Measurements from ENCODE around the gene CCDC40. TPM values are rescaled to one million over a fixed set of nuclear protein-coding genes. Genes with fewer than 3 reads are reported as not detected.

Gene CCDC40
- total RNA-seq, 1 experiment from 2014 or later, result 9.9 TPM

DNA sequence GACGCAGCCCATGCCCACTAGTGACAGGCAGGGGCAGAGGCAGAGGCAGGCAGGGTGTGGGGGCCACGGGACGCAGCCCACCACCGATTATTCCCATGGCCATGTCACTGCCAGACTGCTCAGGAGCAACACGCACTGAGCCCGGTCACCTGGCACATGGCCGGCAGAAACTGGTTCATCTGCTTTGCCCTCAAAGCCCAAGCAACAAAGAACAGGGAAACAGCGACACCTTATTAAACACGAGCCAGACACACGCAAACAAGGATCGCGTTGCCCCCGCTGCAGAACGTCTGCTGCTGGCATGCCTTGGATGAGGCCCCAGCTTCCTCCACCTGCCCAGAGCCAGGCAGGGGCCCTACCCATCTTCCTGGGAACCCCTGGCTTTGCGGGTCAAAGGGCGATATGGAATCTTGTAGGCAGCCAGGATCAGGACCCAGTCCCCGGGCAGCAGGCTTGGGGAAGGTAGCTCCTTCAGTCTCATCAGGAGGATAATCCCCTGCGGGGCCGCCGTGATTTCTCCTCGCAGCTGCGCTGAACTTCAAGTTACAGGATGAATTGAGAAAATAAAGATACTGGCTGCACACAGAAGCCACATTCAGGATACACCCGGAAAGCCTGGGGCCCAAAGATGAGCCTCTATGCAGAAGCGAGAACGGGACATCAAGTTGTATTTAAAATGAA, 5.6 kb upstream of the CCDC40 start:
- H3K36me3 Mint-ChIP-seq (ENCODE audit: insufficient read depth, unreplicated experiment), result peaks cover 30% of the 10 kb centered on the region
- no peak overlapping the region for H3K27ac Mint-ChIP-seq (ENCODE audit: unreplicated experiment)
- H3K9me3 Mint-ChIP-seq (ENCODE audit: low read depth, unreplicated experiment), result no peaks in the 10 kb centered on the region
- peak; percentile 80 for DNase-seq
- TF ChIP-seq, protein P1, sequence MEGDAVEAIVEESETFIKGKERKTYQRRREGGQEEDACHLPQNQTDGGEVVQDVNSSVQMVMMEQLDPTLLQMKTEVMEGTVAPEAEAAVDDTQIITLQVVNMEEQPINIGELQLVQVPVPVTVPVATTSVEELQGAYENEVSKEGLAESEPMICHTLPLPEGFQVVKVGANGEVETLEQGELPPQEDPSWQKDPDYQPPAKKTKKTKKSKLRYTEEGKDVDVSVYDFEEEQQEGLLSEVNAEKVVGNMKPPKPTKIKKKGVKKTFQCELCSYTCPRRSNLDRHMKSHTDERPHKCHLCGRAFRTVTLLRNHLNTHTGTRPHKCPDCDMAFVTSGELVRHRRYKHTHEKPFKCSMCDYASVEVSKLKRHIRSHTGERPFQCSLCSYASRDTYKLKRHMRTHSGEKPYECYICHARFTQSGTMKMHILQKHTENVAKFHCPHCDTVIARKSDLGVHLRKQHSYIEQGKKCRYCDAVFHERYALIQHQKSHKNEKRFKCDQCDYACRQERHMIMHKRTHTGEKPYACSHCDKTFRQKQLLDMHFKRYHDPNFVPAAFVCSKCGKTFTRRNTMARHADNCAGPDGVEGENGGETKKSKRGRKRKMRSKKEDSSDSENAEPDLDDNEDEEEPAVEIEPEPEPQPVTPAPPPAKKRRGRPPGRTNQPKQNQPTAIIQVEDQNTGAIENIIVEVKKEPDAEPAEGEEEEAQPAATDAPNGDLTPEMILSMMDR (IDR thresholded peaks at IDR 0.05; ENCODE audit: unreplicated experiment), result no peak
- intact Hi-C loops (cut with micrococcal nuclease; ENCODE audit: unreplicated experiment), result no loop called here
- no TSS peak for BruUV-seq (replicated peaks)
- H3K4me3 Mint-ChIP-seq (ENCODE audit: low read depth, unreplicated experiment), result no peak overlapping the region
- H3K27me3 Mint-ChIP-seq (ENCODE audit: unreplicated experiment), result no peaks in the 10 kb centered on the region
- peaks cover 48% of the 10 kb centered on the region for H3K4me1 Mint-ChIP-seq (ENCODE audit: low read depth, unreplicated experiment)
- CTCF ChIA-PET, result interaction anchor here (1.5 kb wide), 1 partner anchor 23 kb away, joined by 11 read pairs; no protein-coding TSS in a partner anchor

DNA sequence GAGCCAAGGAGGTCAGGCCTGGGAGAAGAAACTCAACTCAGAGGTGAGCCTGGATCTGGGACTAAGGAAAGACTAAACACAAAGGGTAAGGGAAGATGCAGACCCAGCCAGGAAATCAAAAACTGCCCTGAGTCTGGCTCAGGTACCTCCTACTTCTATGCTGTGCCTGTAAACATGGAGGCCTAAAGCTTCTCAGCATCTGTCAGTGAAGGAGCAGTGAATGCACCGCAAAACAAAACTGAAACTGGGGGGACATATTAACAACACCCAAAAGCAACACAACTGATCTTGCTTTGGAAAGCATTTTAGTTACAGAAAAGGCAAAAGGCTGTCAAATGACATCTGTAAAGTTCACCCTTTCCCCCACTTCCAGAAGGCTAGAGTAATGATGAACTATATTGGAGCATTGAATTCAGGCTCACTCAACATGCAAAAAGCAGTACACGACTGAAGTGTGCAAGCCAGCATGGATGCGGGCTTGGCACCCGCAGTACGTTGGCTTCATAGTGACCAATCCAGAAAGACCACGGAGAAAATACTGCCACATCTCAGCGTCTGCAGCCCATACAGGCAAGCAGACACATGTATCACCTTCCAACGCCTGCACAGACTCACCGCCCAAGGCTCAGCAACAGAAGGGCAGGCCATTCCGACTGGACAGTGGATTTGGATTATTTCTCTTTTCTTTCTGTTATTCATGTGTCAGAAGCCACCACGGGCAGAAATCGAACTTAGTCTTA, 4.6 kb upstream of the CCDC40 start:
- no peaks in the 10 kb centered on the region for H3K9me3 Mint-ChIP-seq (ENCODE audit: low read depth, unreplicated experiment)
- no peaks in the 10 kb centered on the region for H3K27me3 Mint-ChIP-seq (ENCODE audit: unreplicated experiment)
- DNase-seq, result no peak
- no peak overlapping the region for H3K27ac Mint-ChIP-seq (ENCODE audit: unreplicated experiment)
- no peak overlapping the region for H3K4me3 Mint-ChIP-seq (ENCODE audit: low read depth, unreplicated experiment)
- CTCF ChIA-PET, result interaction anchor here (1.5 kb wide), 1 partner anchor 24 kb away, joined by 11 read pairs; no protein-coding TSS in a partner anchor
- intact Hi-C loops (cut with micrococcal nuclease; ENCODE audit: unreplicated experiment), result no loop called here
- BruUV-seq (replicated peaks), result no TSS peak
- peaks cover 39% of the 10 kb centered on the region for H3K36me3 Mint-ChIP-seq (ENCODE audit: insufficient read depth, unreplicated experiment)
- peaks cover 48% of the 10 kb centered on the region for H3K4me1 Mint-ChIP-seq (ENCODE audit: low read depth, unreplicated experiment)
- TF ChIP-seq, protein P1 (IDR thresholded peaks at IDR 0.05; ENCODE audit: unreplicated experiment), result no peak

DNA sequence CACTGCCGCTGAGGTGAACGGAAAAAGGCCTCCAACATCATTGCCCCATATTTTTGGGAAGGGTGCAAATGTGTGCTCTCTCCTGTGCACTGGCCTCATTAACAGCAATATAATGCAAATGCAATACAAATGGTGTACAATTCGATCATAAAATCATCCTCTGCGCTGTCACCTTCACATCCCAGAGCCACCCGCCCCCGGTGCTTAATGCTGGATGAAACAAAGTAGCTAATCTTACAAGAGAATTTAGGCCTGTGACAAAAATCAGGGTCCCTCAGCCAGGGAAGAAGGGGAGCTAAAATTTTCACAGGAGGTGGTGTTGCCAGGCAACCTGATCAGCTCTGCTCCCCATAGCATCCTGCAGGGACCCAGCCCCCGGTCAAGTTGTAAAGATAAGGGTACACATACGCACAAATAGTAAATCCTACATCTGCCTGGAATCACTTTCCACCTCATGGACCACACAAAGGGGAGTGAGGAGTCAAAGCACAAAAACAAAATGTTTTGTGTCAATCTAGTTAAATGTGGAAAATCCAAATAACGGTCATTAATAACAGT, 3.7 kb upstream of the CCDC40 start:
- no peak overlapping the region for H3K4me3 Mint-ChIP-seq (ENCODE audit: low read depth, unreplicated experiment)
- DNase-seq, result no peak
- BruUV-seq (replicated peaks), result no TSS peak
- H3K27me3 Mint-ChIP-seq (ENCODE audit: unreplicated experiment), result no peaks in the 10 kb centered on the region
- intact Hi-C loops (cut with micrococcal nuclease; ENCODE audit: unreplicated experiment), result no loop called here
- TF ChIP-seq, protein P1 (IDR thresholded peaks at IDR 0.05; ENCODE audit: unreplicated experiment), result no peak
- no peak overlapping the region for H3K27ac Mint-ChIP-seq (ENCODE audit: unreplicated experiment)
- H3K4me1 Mint-ChIP-seq (ENCODE audit: low read depth, unreplicated experiment), result peaks cover 48% of the 10 kb centered on the region
- H3K9me3 Mint-ChIP-seq (ENCODE audit: low read depth, unreplicated experiment), result no peaks in the 10 kb centered on the region
- CTCF ChIA-PET, result no interaction called here
- H3K36me3 Mint-ChIP-seq (ENCODE audit: insufficient read depth, unreplicated experiment), result peaks cover 44% of the 10 kb centered on the region

DNA sequence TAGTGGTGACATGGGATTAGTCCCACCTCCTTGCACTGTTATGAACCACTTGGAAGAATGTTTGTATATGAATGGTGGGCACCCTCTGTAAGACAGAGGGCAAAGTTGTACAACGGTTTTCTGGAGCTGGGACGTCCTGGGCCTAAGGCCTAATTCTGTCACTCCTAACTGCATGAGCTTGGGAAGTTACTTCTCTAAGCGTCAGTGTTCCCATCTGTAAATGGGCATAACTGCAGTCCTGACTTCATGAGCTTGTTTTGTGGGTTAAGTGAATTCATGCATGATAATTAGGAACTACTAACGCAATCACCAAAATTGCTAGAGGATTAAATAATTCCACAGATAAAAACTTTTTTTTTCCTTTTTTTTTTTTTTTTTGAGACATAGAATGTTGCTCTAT, 2.6 kb upstream of the CCDC40 start:
- no peak for DNase-seq
- H3K4me1 Mint-ChIP-seq (ENCODE audit: low read depth, unreplicated experiment), result peaks cover 45% of the 10 kb centered on the region
- no peak overlapping the region for H3K27ac Mint-ChIP-seq (ENCODE audit: unreplicated experiment)
- intact Hi-C loops (cut with micrococcal nuclease; ENCODE audit: unreplicated experiment), result no loop called here
- CTCF ChIA-PET, result interaction anchor here (0.7 to 1.8 kb wide), 2 partner anchors 25 to 38 kb away, joined by 3 to 5 read pairs; no protein-coding TSS in a partner anchor
- no TSS peak for BruUV-seq (replicated peaks)
- TF ChIP-seq, protein P1 (IDR thresholded peaks at IDR 0.05; ENCODE audit: unreplicated experiment), result no peak
- H3K27me3 Mint-ChIP-seq (ENCODE audit: unreplicated experiment), result no peaks in the 10 kb centered on the region
- peak overlapping the region; percentile 81 for H3K4me3 Mint-ChIP-seq (ENCODE audit: low read depth, unreplicated experiment)
- peaks cover 44% of the 10 kb centered on the region for H3K36me3 Mint-ChIP-seq (ENCODE audit: insufficient read depth, unreplicated experiment)
- H3K9me3 Mint-ChIP-seq (ENCODE audit: low read depth, unreplicated experiment), result no peaks in the 10 kb centered on the region

All from Calu3 (cell line).